WTC11 (cell line): ENCODE measurements around the gene MECP2. TPM values are rescaled to one million over a fixed set of nuclear protein-coding genes. Genes with fewer than 3 reads are reported as not detected.

Experiments used
- ATAC-seq: fragments of 200-7000 bp; cut with Tn5 transposase; 2 replicates; pipeline ENCODE4 v1.10.0; 2021; ENCODE audit warnings: mild to moderate bottlenecking, moderate library complexity
- CTCF ChIA-PET: fragments of 300-600 bp; sonication (Branson Sonifier 250); formaldehyde crosslinking; loops from one replicate; lab custom pipeline; 2021; ENCODE audit warnings: antibody characterized with exemption; lab: Charles Lee
- POLR2A ChIA-PET: fragments of 350-600 bp; sonication (Branson Sonifier 250); formaldehyde crosslinking; loops from one replicate; lab custom pipeline; 2021; ENCODE audit warnings: antibody characterized with exemption; lab: Charles Lee
- DNase-seq: peaks from one replicate; pipeline ENCODE4 v3.0.0; 2021; ENCODE audit warnings: low spot score
- H3K27ac Mint-ChIP-seq: 2 replicates; pipeline ENCODE4 v1.8.0; 2021; ENCODE audit warnings: mixed read lengths
- H3K27me3 Mint-ChIP-seq: 2 replicates; pipeline ENCODE4 v1.8.0; 2021; ENCODE audit warnings: low read depth, mild to moderate bottlenecking, moderate library complexity, mixed read lengths
- H3K36me3 Mint-ChIP-seq: 2 replicates; pipeline ENCODE4 v1.8.0; 2021; ENCODE audit warnings: mixed read lengths
- H3K4me1 Mint-ChIP-seq: 2 replicates; pipeline ENCODE4 v1.8.0; 2022; ENCODE audit warnings: mixed read lengths
- H3K4me3 Mint-ChIP-seq: 2 replicates; pipeline ENCODE4 v1.8.0; 2021; ENCODE audit warnings: mild to moderate bottlenecking, moderate library complexity, mixed read lengths
- H3K9me3 Mint-ChIP-seq: 2 replicates; pipeline ENCODE4 v1.8.0; 2021; ENCODE audit warnings: mixed read lengths
- ATF1 ChIP-seq: sonication (generic); formaldehyde crosslinking; IDR thresholded peaks from 2 replicates; pipeline ENCODE4 v1.8.1; 2023; ENCODE audit warnings: mild to moderate bottlenecking, moderate library complexity, missing genetic modification reagents
- CDX4 ChIP-seq: fragments of 250-450 bp; sonication (Bioruptor Pico); IDR thresholded peaks from 2 replicates; pipeline ENCODE4 v1.9.0; 2021; ENCODE audit warnings: moderate library complexity, mild to moderate bottlenecking, inconsistent platforms, borderline replicate concordance
- CTCF ChIP-seq: fragments of 200-600 bp; IDR thresholded peaks from 2 replicates; pipeline ENCODE4 v1.8.0; 2022; ENCODE audit warnings: antibody characterized with exemption
- E2F1 ChIP-seq: sonication (generic); formaldehyde crosslinking; IDR thresholded peaks from 2 replicates; pipeline ENCODE4 v1.8.0; 2022; ENCODE audit warnings: mild to moderate bottlenecking, missing genetic modification reagents
- E2F4 ChIP-seq: sonication (generic); formaldehyde crosslinking; IDR thresholded peaks from 2 replicates; pipeline ENCODE4 v1.8.1; 2022; ENCODE audit warnings: low read depth, mild to moderate bottlenecking, moderate library complexity, missing genetic modification reagents, borderline replicate concordance
- ELF4 ChIP-seq: sonication (generic); formaldehyde crosslinking; IDR thresholded peaks from 2 replicates; pipeline ENCODE4 v1.8.1; 2022; ENCODE audit warnings: low read depth, mild to moderate bottlenecking, moderate library complexity, missing genetic modification reagents
- ETV6 ChIP-seq: sonication (generic); formaldehyde crosslinking; IDR thresholded peaks from 2 replicates; pipeline ENCODE4 v1.8.1; 2022; ENCODE audit warnings: mild to moderate bottlenecking, missing genetic modification reagents
- GTF2I ChIP-seq: fragments of 250-450 bp; sonication (Bioruptor Pico); conservative IDR thresholded peaks from 2 replicates; pipeline ENCODE4 v1.4.0; 2021; ENCODE audit warnings: mild to moderate bottlenecking
- NR1H2 ChIP-seq: sonication (generic); formaldehyde crosslinking; IDR thresholded peaks from 2 replicates; pipeline ENCODE4 v1.9.0; 2021; ENCODE audit warnings: mild to moderate bottlenecking, moderate library complexity, missing genetic modification reagents
- PRDM15 ChIP-seq: sonication (generic); formaldehyde crosslinking; IDR thresholded peaks from 2 replicates; pipeline ENCODE4 v1.8.0; 2022; ENCODE audit warnings: missing genetic modification reagents
- RELA ChIP-seq: sonication (generic); formaldehyde crosslinking; IDR thresholded peaks from 2 replicates; pipeline ENCODE4 v1.8.1; 2022; ENCODE audit warnings: missing genetic modification reagents, mild to moderate bottlenecking, borderline replicate concordance
- STAT6 ChIP-seq: sonication (generic); formaldehyde crosslinking; conservative IDR thresholded peaks from 2 replicates; pipeline ENCODE4 v1.8.1; 2023; ENCODE audit warnings: mild to moderate bottlenecking, low read depth, missing genetic modification reagents, moderate library complexity
- USF1 ChIP-seq: sonication (generic); formaldehyde crosslinking; IDR thresholded peaks from 2 replicates; pipeline ENCODE4 v1.8.0; 2022; ENCODE audit warnings: mild to moderate bottlenecking, missing genetic modification reagents
- ZBTB21 ChIP-seq: sonication (generic); formaldehyde crosslinking; IDR thresholded peaks from 2 replicates; pipeline ENCODE4 v1.8.1; 2023; ENCODE audit warnings: mild to moderate bottlenecking, missing genetic modification reagents, borderline replicate concordance
- ZNF232 ChIP-seq: sonication (generic); formaldehyde crosslinking; IDR thresholded peaks from 2 replicates; pipeline ENCODE4 v1.8.0; 2022; ENCODE audit warnings: mild to moderate bottlenecking, missing genetic modification reagents
- ZNF263 ChIP-seq: sonication (generic); formaldehyde crosslinking; IDR thresholded peaks from 2 replicates; pipeline ENCODE4 v1.8.1; 2022; ENCODE audit warnings: low read depth, mild to moderate bottlenecking, moderate library complexity, missing genetic modification reagents
- ZNF281 ChIP-seq: sonication (generic); formaldehyde crosslinking; IDR thresholded peaks from 2 replicates; pipeline ENCODE4 v1.8.0; 2023; ENCODE audit warnings: mild to moderate bottlenecking, missing genetic modification reagents
- ZNF416 ChIP-seq: fragments of 250-450 bp; sonication (Bioruptor Pico); IDR thresholded peaks from 2 replicates; pipeline ENCODE4 v1.9.0; 2021; ENCODE audit warnings: mild to moderate bottlenecking, inconsistent platforms
- total RNA-seq: library from RNA; stranded (reverse); gene quantifications from 3 replicates; pipeline ENCODE4 v1.2.3, GENCODE V29; 2021

MECP2 gene
- total RNA-seq, 1 experiment from 2014 or later, result 28.7 TPM

GRCh38 chrX:154072192-154072591 is 25.3 kb downstream of the MECP2 start (continued):
- TF ChIP-seq E2F1 (CRISPR knock-in tag), result no peak
- TF ChIP-seq, all 79 proteins: peak for 0

- ATAC-seq, result no peak
- POLR2A ChIA-PET, result no interaction called here
- CTCF ChIA-PET, result interaction anchor here (0.7 kb wide), 1 partner anchor 55 kb away, joined by 4 read pairs; no protein-coding TSS in a partner anchor
- H3K27ac Mint-ChIP-seq, result no peak overlapping the region
- H3K9me3 Mint-ChIP-seq, result no peaks in the 10 kb centered on the region
- H3K36me3 Mint-ChIP-seq, result no peaks in the 10 kb centered on the region
- H3K27me3 Mint-ChIP-seq, result no peaks in the 10 kb centered on the region; the same call in 1 of the 2 replicates
- H3K4me3 Mint-ChIP-seq, result no peak overlapping the region
- no peak for DNase-seq
- H3K4me1 Mint-ChIP-seq, result peaks cover 9% of the 10 kb centered on the region; the same call in 1 of the 2 replicates
- TF ChIP-seq ZNF263 (CRISPR knock-in tag) (no peak), CDX4 (CRISPR knock-in tag) (no peak), ELF4 (CRISPR knock-in tag) (no peak), CTCF (no peak), ZNF232 (CRISPR knock-in tag) (no peak), ATF1 (CRISPR knock-in tag) (no peak), NR1H2 (CRISPR knock-in tag) (no peak), ZBTB21 (no peak), ETV6 (CRISPR knock-in tag) (no peak), PRDM15 (no peak), E2F4 (CRISPR knock-in tag) (no peak), ZNF416 (no peak), STAT6 (CRISPR knock-in tag) (no peak), GTF2I (CRISPR knock-in tag) (no peak), ZNF281 (CRISPR knock-in tag) (no peak), USF1 (CRISPR knock-in tag) (no peak), RELA (CRISPR knock-in tag) (no peak)
These were observed 29.0 kb downstream of the MECP2 start for GRCh38 chrX:154068560-154068959.
